Thyroid gland (tissue), 4 donors: Measurements from ENCODE around the gene KLHDC4.

Source experiments
- POLR2A ChIP-seq, 2 donors: fragments of 450-650 bp; IDR thresholded peaks; one replicate each; pipeline ENCODE4 v1.6.1; 2017; ENCODE audit warnings: antibody characterized with exemption in 2 of 2, mild to moderate bottlenecking in 2 of 2, moderate library complexity in 1 of 2
- TF ChIP-seq, protein P1 (sequence below), 6 experiments: fragments of 200-600 bp in 3 of 6; fragments of 450-650 bp in 3 of 6; sonication (generic) in 3 of 6; IDR thresholded peaks; one replicate each; pipeline ENCODE4 v1.5.1; 2016 to 2019; ENCODE audit warnings: antibody characterized with exemption in 6 of 6, mild to moderate bottlenecking in 2 of 6, inconsistent platforms in 1 of 6, moderate library complexity in 1 of 6

GRCh38 chr16:87715658-87716057 lies 50.1 kb downstream of the KLHDC4 start:
- TF ChIP-seq, protein P1, sequence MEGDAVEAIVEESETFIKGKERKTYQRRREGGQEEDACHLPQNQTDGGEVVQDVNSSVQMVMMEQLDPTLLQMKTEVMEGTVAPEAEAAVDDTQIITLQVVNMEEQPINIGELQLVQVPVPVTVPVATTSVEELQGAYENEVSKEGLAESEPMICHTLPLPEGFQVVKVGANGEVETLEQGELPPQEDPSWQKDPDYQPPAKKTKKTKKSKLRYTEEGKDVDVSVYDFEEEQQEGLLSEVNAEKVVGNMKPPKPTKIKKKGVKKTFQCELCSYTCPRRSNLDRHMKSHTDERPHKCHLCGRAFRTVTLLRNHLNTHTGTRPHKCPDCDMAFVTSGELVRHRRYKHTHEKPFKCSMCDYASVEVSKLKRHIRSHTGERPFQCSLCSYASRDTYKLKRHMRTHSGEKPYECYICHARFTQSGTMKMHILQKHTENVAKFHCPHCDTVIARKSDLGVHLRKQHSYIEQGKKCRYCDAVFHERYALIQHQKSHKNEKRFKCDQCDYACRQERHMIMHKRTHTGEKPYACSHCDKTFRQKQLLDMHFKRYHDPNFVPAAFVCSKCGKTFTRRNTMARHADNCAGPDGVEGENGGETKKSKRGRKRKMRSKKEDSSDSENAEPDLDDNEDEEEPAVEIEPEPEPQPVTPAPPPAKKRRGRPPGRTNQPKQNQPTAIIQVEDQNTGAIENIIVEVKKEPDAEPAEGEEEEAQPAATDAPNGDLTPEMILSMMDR (IDR thresholded peaks at IDR 0.05): no peak
- TF ChIP-seq POLR2A (IDR thresholded peaks at IDR 0.05): no peak
